HEK293 (cell line): Measurements from ENCODE around the gene MDM4.

ENCODE experiments used
- RBAK ChIP-seq: fragments of 450-650 bp; formaldehyde crosslinking; IDR thresholded peaks from 2 replicates; pipeline ENCODE4 v1.5.1; 2016; ENCODE audit warnings: missing biosample characterization, missing genetic modification characterization
- SCRT2 ChIP-seq: fragments of 450-650 bp; formaldehyde crosslinking; IDR thresholded peaks from 2 replicates; pipeline ENCODE4 v1.5.1; 2016; ENCODE audit warnings: missing biosample characterization, missing genetic modification characterization
- TCF7L2 ChIP-seq: IDR thresholded peaks from 2 replicates; pipeline ENCODE4 v1.6.1; 2011; ENCODE audit warnings: low read depth, mild to moderate bottlenecking, inconsistent platforms, low read length, moderate library complexity, borderline replicate concordance
- TRIM28 ChIP-seq: IDR thresholded peaks from 2 replicates; pipeline ENCODE4 v1.6.1; 2011; ENCODE audit warnings: low read length, control low read depth, borderline replicate concordance
- ZFHX2 ChIP-seq: fragments of 450-650 bp; formaldehyde crosslinking; conservative IDR thresholded peaks from 2 replicates; pipeline ENCODE4 v1.5.1; 2016; ENCODE audit warnings: missing biosample characterization, missing genetic modification characterization
- ZFP37 ChIP-seq: fragments of 450-650 bp; formaldehyde crosslinking; IDR thresholded peaks from 2 replicates; pipeline ENCODE4 v1.5.1; 2016; ENCODE audit warnings: missing biosample characterization, missing genetic modification characterization
- ZNF169 ChIP-seq: fragments of 450-650 bp; formaldehyde crosslinking; IDR thresholded peaks from 2 replicates; pipeline ENCODE4 v1.5.1; 2016; ENCODE audit warnings: missing biosample characterization, missing genetic modification characterization
- ZNF221 ChIP-seq: fragments of 450-650 bp; formaldehyde crosslinking; IDR thresholded peaks from 2 replicates; pipeline ENCODE4 v1.5.1; 2017; ENCODE audit warnings: missing biosample characterization, missing genetic modification characterization, borderline replicate concordance
- ZNF248 ChIP-seq: fragments of 450-650 bp; formaldehyde crosslinking; IDR thresholded peaks from 2 replicates; pipeline ENCODE4 v1.5.1; 2017; ENCODE audit warnings: missing biosample characterization, missing genetic modification characterization
- ZNF274 ChIP-seq, 2 experiments: fragments of 200-500 bp in 1 of 2; fragments of 450-650 bp in 1 of 2; sonication (Bioruptor generic) in 1 of 2; formaldehyde crosslinking in 1 of 2; IDR thresholded peaks; 2 replicates each; pipeline versions ENCODE4 v1.5.1 to v1.6.1; 2014 to 2016; ENCODE audit warnings: borderline replicate concordance in 1 of 2, inconsistent platforms in 1 of 2, low read length in 1 of 2, missing biosample characterization in 1 of 2, missing genetic modification characterization in 1 of 2
- ZNF354C ChIP-seq: fragments of 450-650 bp; formaldehyde crosslinking; IDR thresholded peaks from 2 replicates; pipeline ENCODE4 v1.5.1; 2016; ENCODE audit warnings: missing biosample characterization, missing genetic modification characterization, low read depth, borderline replicate concordance
- ZNF660 ChIP-seq: fragments of 450-650 bp; IDR thresholded peaks from 2 replicates; pipeline ENCODE4 v1.5.1; 2018; ENCODE audit warnings: missing biosample characterization, mild to moderate bottlenecking, missing genetic modification characterization
- ZNF768 ChIP-seq: fragments of 450-650 bp; formaldehyde crosslinking; IDR thresholded peaks from 2 replicates; pipeline ENCODE4 v1.5.1; 2018; ENCODE audit warnings: missing biosample characterization, mild to moderate bottlenecking, missing genetic modification characterization
- ZNF830 ChIP-seq: fragments of 450-650 bp; IDR thresholded peaks from 2 replicates; pipeline ENCODE4 v1.5.0; 2018; ENCODE audit warnings: missing biosample characterization, missing genetic modification characterization, low read depth, mild to moderate bottlenecking, moderate library complexity
- ZNF843 ChIP-seq: fragments of 450-650 bp; formaldehyde crosslinking; IDR thresholded peaks from 2 replicates; pipeline ENCODE4 v1.5.1; 2016; ENCODE audit warnings: missing biosample characterization, missing genetic modification characterization
- ZSCAN23 ChIP-seq: fragments of 450-650 bp; formaldehyde crosslinking; IDR thresholded peaks from 2 replicates; pipeline ENCODE4 v1.5.1; 2016; ENCODE audit warnings: missing biosample characterization, missing genetic modification characterization
- ZSCAN30 ChIP-seq: fragments of 450-650 bp; IDR thresholded peaks from 2 replicates; pipeline ENCODE4 v1.5.1; 2018; ENCODE audit warnings: missing biosample characterization, mild to moderate bottlenecking, missing genetic modification characterization, moderate library complexity
- TF ChIP-seq, protein P1 (sequence below): IDR thresholded peaks from 2 replicates; pipeline ENCODE4 v1.6.1; 2011; ENCODE audit warnings: mild to moderate bottlenecking, low read depth, low read length, borderline replicate concordance
- TF ChIP-seq, protein P2 (sequence below): fragments of 450-650 bp; formaldehyde crosslinking; IDR thresholded peaks from 2 replicates; pipeline ENCODE4 v1.5.1; 2016; ENCODE audit warnings: missing biosample characterization, missing genetic modification characterization, low read depth
- TF ChIP-seq, protein P3 (sequence below): fragments of 450-650 bp; formaldehyde crosslinking; IDR thresholded peaks from 2 replicates; pipeline ENCODE4 v1.5.1; 2016; ENCODE audit warnings: missing biosample characterization, missing genetic modification characterization
- TF ChIP-seq, protein P4 (sequence below): fragments of 450-650 bp; IDR thresholded peaks from 2 replicates; pipeline ENCODE4 v1.5.1; 2018; ENCODE audit warnings: missing biosample characterization, mild to moderate bottlenecking, missing genetic modification characterization
- TF ChIP-seq, protein P5 (sequence below): fragments of 450-650 bp; formaldehyde crosslinking; IDR thresholded peaks from 2 replicates; pipeline ENCODE4 v1.5.1; 2016; ENCODE audit warnings: missing biosample characterization, missing genetic modification characterization
- TF ChIP-seq, protein P6 (sequence below): fragments of 450-650 bp; formaldehyde crosslinking; IDR thresholded peaks from 2 replicates; pipeline ENCODE4 v1.5.1; 2016; ENCODE audit warnings: missing biosample characterization, missing genetic modification characterization

The MDM4 gene

DNA sequence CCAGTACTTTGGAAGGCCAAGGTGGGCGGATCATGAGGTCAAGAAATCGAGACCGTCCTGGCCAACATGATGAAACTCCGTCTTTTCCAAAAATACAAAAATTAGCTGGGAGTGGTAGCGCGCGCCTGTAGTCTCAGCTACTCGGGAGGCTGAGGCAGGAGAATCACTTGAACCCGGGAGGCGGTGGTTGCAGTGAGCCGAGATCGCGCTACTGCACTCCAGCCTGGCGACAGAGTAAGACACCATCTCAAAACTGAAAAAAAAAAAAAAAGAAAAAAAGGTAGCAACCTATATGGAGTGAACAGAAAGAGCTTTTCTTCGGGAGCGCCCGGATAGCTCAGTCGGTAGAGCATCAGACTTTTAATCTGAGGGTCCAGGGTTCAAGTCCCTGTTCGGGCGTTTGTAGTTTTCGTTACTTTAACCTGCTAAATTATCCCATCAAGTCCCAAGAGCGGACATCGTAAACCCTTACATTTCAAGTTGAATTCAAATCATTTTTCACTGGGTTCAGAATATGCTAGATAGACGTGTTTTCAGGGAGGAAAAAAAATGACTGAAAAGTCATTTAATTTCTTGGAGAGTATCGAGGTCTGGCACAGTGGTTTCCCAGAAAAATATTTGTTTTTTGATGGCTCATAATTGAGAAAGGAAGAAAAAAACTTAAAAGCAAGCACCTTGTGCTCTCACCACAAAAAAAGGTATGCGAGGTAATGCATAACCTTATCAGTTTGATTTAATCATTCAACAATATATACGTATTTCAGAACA, 9.8 kb upstream of the MDM4 start (continued):
- TF ChIP-seq, protein P1, sequence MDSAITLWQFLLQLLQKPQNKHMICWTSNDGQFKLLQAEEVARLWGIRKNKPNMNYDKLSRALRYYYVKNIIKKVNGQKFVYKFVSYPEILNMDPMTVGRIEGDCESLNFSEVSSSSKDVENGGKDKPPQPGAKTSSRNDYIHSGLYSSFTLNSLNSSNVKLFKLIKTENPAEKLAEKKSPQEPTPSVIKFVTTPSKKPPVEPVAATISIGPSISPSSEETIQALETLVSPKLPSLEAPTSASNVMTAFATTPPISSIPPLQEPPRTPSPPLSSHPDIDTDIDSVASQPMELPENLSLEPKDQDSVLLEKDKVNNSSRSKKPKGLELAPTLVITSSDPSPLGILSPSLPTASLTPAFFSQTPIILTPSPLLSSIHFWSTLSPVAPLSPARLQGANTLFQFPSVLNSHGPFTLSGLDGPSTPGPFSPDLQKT: no peak
- TF ChIP-seq TRIM28 (peak; percentile 46; the same call in 1 of the 2 replicates), RBAK (tag by site-specific recombination) (no peak), ZNF830 (tag by site-specific recombination) (no peak), SCRT2 (tag by site-specific recombination) (no peak; the same call in 1 of the 2 replicates), ZNF169 (tag by site-specific recombination) (no peak), ZFHX2 (tag by site-specific recombination) (peak; percentile 73), ZNF248 (no peak), ZNF768 (tag by site-specific recombination) (no peak), ZNF274 (IDR thresholded peaks at IDR 0.05; ENCODE audit: low read length) (no peak), ZNF274 (tag by site-specific recombination; IDR thresholded peaks at IDR 0.05; ENCODE audit: borderline replicate concordance) (no peak), ZSCAN23 (tag by site-specific recombination) (peak; percentile 67; the same call in 1 of the 2 replicates), ZNF843 (tag by site-specific recombination) (peak; percentile 60; the same call in 1 of the 2 replicates), ZNF660 (tag by site-specific recombination) (peak; percentile 83), TCF7L2 (no peak), ZNF221 (tag by site-specific recombination) (no peak), ZFP37 (tag by site-specific recombination) (no peak), ZNF354C (tag by site-specific recombination) (no peak), ZSCAN30 (no peak; the same call in 1 of the 2 replicates)
- TF ChIP-seq, protein P2, sequence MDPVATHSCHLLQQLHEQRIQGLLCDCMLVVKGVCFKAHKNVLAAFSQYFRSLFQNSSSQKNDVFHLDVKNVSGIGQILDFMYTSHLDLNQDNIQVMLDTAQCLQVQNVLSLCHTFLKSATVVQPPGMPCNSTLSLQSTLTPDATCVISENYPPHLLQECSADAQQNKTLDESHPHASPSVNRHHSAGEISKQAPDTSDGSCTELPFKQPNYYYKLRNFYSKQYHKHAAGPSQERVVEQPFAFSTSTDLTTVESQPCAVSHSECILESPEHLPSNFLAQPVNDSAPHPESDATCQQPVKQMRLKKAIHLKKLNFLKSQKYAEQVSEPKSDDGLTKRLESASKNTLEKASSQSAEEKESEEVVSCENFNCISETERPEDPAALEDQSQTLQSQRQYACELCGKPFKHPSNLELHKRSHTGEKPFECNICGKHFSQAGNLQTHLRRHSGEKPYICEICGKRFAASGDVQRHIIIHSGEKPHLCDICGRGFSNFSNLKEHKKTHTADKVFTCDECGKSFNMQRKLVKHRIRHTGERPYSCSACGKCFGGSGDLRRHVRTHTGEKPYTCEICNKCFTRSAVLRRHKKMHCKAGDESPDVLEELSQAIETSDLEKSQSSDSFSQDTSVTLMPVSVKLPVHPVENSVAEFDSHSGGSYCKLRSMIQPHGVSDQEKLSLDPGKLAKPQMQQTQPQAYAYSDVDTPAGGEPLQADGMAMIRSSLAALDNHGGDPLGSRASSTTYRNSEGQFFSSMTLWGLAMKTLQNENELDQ: no peak
- TF ChIP-seq, protein P3, sequence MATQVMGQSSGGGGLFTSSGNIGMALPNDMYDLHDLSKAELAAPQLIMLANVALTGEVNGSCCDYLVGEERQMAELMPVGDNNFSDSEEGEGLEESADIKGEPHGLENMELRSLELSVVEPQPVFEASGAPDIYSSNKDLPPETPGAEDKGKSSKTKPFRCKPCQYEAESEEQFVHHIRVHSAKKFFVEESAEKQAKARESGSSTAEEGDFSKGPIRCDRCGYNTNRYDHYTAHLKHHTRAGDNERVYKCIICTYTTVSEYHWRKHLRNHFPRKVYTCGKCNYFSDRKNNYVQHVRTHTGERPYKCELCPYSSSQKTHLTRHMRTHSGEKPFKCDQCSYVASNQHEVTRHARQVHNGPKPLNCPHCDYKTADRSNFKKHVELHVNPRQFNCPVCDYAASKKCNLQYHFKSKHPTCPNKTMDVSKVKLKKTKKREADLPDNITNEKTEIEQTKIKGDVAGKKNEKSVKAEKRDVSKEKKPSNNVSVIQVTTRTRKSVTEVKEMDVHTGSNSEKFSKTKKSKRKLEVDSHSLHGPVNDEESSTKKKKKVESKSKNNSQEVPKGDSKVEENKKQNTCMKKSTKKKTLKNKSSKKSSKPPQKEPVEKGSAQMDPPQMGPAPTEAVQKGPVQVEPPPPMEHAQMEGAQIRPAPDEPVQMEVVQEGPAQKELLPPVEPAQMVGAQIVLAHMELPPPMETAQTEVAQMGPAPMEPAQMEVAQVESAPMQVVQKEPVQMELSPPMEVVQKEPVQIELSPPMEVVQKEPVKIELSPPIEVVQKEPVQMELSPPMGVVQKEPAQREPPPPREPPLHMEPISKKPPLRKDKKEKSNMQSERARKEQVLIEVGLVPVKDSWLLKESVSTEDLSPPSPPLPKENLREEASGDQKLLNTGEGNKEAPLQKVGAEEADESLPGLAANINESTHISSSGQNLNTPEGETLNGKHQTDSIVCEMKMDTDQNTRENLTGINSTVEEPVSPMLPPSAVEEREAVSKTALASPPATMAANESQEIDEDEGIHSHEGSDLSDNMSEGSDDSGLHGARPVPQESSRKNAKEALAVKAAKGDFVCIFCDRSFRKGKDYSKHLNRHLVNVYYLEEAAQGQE (tag by site-specific recombination): peak; percentile 57
- TF ChIP-seq, protein P4, sequence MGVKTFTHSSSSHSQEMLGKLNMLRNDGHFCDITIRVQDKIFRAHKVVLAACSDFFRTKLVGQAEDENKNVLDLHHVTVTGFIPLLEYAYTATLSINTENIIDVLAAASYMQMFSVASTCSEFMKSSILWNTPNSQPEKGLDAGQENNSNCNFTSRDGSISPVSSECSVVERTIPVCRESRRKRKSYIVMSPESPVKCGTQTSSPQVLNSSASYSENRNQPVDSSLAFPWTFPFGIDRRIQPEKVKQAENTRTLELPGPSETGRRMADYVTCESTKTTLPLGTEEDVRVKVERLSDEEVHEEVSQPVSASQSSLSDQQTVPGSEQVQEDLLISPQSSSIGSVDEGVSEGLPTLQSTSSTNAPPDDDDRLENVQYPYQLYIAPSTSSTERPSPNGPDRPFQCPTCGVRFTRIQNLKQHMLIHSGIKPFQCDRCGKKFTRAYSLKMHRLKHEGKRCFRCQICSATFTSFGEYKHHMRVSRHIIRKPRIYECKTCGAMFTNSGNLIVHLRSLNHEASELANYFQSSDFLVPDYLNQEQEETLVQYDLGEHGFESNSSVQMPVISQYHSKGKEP (tag by site-specific recombination): peak; percentile 42
- TF ChIP-seq, protein P5, sequence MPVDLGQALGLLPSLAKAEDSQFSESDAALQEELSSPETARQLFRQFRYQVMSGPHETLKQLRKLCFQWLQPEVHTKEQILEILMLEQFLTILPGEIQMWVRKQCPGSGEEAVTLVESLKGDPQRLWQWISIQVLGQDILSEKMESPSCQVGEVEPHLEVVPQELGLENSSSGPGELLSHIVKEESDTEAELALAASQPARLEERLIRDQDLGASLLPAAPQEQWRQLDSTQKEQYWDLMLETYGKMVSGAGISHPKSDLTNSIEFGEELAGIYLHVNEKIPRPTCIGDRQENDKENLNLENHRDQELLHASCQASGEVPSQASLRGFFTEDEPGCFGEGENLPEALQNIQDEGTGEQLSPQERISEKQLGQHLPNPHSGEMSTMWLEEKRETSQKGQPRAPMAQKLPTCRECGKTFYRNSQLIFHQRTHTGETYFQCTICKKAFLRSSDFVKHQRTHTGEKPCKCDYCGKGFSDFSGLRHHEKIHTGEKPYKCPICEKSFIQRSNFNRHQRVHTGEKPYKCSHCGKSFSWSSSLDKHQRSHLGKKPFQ (tag by site-specific recombination): no peak
- TF ChIP-seq, protein P6, sequence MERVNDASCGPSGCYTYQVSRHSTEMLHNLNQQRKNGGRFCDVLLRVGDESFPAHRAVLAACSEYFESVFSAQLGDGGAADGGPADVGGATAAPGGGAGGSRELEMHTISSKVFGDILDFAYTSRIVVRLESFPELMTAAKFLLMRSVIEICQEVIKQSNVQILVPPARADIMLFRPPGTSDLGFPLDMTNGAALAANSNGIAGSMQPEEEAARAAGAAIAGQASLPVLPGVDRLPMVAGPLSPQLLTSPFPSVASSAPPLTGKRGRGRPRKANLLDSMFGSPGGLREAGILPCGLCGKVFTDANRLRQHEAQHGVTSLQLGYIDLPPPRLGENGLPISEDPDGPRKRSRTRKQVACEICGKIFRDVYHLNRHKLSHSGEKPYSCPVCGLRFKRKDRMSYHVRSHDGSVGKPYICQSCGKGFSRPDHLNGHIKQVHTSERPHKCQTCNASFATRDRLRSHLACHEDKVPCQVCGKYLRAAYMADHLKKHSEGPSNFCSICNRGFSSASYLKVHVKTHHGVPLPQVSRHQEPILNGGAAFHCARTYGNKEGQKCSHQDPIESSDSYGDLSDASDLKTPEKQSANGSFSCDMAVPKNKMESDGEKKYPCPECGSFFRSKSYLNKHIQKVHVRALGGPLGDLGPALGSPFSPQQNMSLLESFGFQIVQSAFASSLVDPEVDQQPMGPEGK (tag by site-specific recombination): no peak
